DOHH2 (cell line): ENCODE results near the gene GCN1.

ENCODE experiments used
- H3F3A ChIP-seq: fragments of 200-600 bp; sonication (generic), shearing (Covaris generic); 2 replicates; pipeline ENCODE4 v1.6.0; 2016; ENCODE audit warnings: antibody characterized with exemption, mild to moderate bottlenecking; ENCODE audit not compliant: control insufficient read depth, insufficient read depth
- H3K27ac ChIP-seq: fragments of 200-600 bp; sonication (generic); 2 replicates; pipeline ENCODE4 v1.5.1; 2014; ENCODE audit warnings: low read depth, mild to moderate bottlenecking, low read length, moderate library complexity
- H3K27me3 ChIP-seq: fragments of 200-600 bp; sonication (generic); 2 replicates; pipeline ENCODE4 v1.6.1; 2014; ENCODE audit warnings: mild to moderate bottlenecking, low read length, mixed read lengths; ENCODE audit not compliant: control insufficient read depth
- H3K36me3 ChIP-seq: fragments of 200-600 bp; sonication (generic); 2 replicates; pipeline ENCODE4 v1.6.1; 2014; ENCODE audit warnings: mild to moderate bottlenecking, low read length, moderate library complexity, mixed read lengths; ENCODE audit not compliant: control insufficient read depth
- H3K4me1 ChIP-seq: fragments of 200-600 bp; sonication (generic); 2 replicates; pipeline ENCODE4 v1.6.1; 2014; ENCODE audit warnings: mild to moderate bottlenecking, low read length, mixed read lengths; ENCODE audit not compliant: control insufficient read depth
- H3K4me2 ChIP-seq: fragments of 200-600 bp; sonication (generic); 2 replicates; pipeline ENCODE4 v1.6.0; 2014; ENCODE audit warnings: mild to moderate bottlenecking, low read length, moderate library complexity
- H3K4me3 ChIP-seq: fragments of 200-600 bp; sonication (generic); 2 replicates; pipeline ENCODE4 v1.5.1; 2014; ENCODE audit warnings: mild to moderate bottlenecking, low read length, mixed read lengths
- H3K79me2 ChIP-seq: fragments of 200-600 bp; sonication (generic); 2 replicates; pipeline ENCODE4 v1.6.1; 2014; ENCODE audit warnings: mild to moderate bottlenecking, low read length, mixed read lengths; ENCODE audit not compliant: control insufficient read depth
- H3K9me2 ChIP-seq: fragments of 200-600 bp; sonication (generic); replicated peaks from 2 replicates; pipeline ENCODE4 v1.6.1; 2014; ENCODE audit warnings: mild to moderate bottlenecking, low read length, mixed read lengths; ENCODE audit not compliant: control insufficient read depth
- H3K9me3 ChIP-seq: fragments of 200-600 bp; sonication (generic); 2 replicates; pipeline ENCODE4 v1.6.1; 2014; ENCODE audit warnings: antibody characterized with exemption, low read length, mixed read lengths; ENCODE audit not compliant: control insufficient read depth, insufficient read depth
- H4K20me1 ChIP-seq: fragments of 200-600 bp; sonication (generic); 2 replicates; pipeline ENCODE4 v1.6.0; 2014; ENCODE audit warnings: low read depth, mild to moderate bottlenecking, antibody characterized with exemption, low read length, moderate library complexity; ENCODE audit not compliant: control insufficient read depth, insufficient read depth
- EZH2phosphoT487 ChIP-seq: fragments of 200-600 bp; sonication (generic); IDR thresholded peaks from 2 replicates; pipeline ENCODE4 v1.6.1; 2017; ENCODE audit warnings: borderline replicate concordance, mild to moderate bottlenecking, antibody characterized with exemption, low read length, moderate library complexity, mixed read lengths
- TF ChIP-seq, protein P1 (sequence below): fragments of 200-600 bp; sonication (generic); IDR thresholded peaks from one replicate; pipeline ENCODE4 v1.5.1; 2014; ENCODE audit warnings: antibody characterized with exemption, mild to moderate bottlenecking, low read depth, low read length; ENCODE audit not compliant: poor library complexity, severe bottlenecking

Gene GCN1

DNA sequence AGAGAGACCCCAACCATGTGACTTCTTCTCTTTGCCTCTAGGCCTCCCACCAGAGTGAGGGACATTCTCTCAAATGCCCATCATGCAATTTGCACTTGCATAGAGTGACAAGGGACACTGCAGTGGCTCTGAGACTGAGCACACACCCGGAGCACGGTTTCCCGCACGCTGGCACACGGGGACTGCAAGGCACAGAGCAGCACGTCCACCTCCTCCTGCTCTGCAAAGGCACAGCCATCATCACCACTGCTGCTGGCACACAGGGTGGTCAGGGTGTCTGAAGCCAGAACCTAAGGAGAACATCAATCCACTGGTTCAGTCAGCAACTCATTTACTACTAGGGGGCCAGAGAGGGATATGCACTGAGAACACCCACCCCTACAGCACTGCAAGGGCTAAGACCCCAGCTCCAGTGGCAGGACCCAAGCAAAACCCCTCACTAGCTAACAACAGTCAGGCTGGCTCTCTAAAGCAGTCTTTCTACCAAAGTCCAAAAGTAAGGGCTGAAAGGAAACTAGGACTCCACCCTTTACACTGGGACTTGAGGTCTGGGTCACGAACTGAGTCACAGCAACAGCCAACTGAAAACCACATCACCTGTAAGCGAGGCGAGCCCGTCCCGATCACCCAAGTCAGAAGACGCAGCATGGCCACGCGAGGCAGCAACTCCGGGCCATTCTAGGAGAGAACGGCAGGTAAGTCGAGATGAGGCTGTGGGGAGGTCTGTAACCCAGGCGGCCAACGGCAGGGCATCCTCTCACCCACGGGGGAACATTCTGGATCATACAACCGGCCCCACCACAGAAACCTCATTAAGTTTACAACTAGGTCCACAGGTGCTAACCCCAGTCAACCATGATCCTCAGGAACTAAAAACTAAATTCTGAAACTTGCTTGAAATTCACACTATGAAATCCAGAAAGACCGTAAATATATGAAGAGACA, 37.9 kb downstream of the GCN1 start:
- TF ChIP-seq, protein P1, sequence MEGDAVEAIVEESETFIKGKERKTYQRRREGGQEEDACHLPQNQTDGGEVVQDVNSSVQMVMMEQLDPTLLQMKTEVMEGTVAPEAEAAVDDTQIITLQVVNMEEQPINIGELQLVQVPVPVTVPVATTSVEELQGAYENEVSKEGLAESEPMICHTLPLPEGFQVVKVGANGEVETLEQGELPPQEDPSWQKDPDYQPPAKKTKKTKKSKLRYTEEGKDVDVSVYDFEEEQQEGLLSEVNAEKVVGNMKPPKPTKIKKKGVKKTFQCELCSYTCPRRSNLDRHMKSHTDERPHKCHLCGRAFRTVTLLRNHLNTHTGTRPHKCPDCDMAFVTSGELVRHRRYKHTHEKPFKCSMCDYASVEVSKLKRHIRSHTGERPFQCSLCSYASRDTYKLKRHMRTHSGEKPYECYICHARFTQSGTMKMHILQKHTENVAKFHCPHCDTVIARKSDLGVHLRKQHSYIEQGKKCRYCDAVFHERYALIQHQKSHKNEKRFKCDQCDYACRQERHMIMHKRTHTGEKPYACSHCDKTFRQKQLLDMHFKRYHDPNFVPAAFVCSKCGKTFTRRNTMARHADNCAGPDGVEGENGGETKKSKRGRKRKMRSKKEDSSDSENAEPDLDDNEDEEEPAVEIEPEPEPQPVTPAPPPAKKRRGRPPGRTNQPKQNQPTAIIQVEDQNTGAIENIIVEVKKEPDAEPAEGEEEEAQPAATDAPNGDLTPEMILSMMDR, result no peak
- TF ChIP-seq EZH2phosphoT487, result no peak
- H3K4me3 ChIP-seq, result no peak overlapping the region
- no peaks in the 10 kb centered on the region for H3K9me3 ChIP-seq
- H4K20me1 ChIP-seq, result no peaks in the 10 kb centered on the region
- H3K27ac ChIP-seq, result no peak overlapping the region
- no peaks in the 10 kb centered on the region for H3K4me1 ChIP-seq
- no peaks in the 10 kb centered on the region for H3K27me3 ChIP-seq
- no peak overlapping the region for H3K4me2 ChIP-seq
- H3F3A ChIP-seq, result no peaks in the 10 kb centered on the region
- no peaks in the 10 kb centered on the region for H3K9me2 ChIP-seq
- peaks cover 92% of the 10 kb centered on the region for H3K36me3 ChIP-seq
- no peaks in the 10 kb centered on the region; the same call in 1 of the 2 replicates for H3K79me2 ChIP-seq

GRCh38 chr12:120155072-120155471, 39.4 kb downstream of the GCN1 start:
- no peaks in the 10 kb centered on the region for H4K20me1 ChIP-seq
- H3K4me3 ChIP-seq, result no peak overlapping the region
- H3K27ac ChIP-seq, result no peak overlapping the region
- no peaks in the 10 kb centered on the region for H3F3A ChIP-seq
- no peaks in the 10 kb centered on the region for H3K9me2 ChIP-seq
- H3K9me3 ChIP-seq, result no peaks in the 10 kb centered on the region
- peaks cover 87% of the 10 kb centered on the region for H3K36me3 ChIP-seq
- no peak for TF ChIP-seq EZH2phosphoT487
- TF ChIP-seq, protein P1, result no peak
- H3K4me1 ChIP-seq, result no peaks in the 10 kb centered on the region
- no peaks in the 10 kb centered on the region for H3K27me3 ChIP-seq
- no peak overlapping the region for H3K4me2 ChIP-seq
- no peaks in the 10 kb centered on the region; the same call in 1 of the 2 replicates for H3K79me2 ChIP-seq

- Histone ChIP-seq H3K79me2 (no peaks in the 10 kb centered on the region; the same call in 1 of the 2 replicates), H3F3A (no peaks in the 10 kb centered on the region), H3K27ac (no peak overlapping the region), H3K9me2 (no peaks in the 10 kb centered on the region), H4K20me1 (no peaks in the 10 kb centered on the region), H3K27me3 (no peaks in the 10 kb centered on the region), H3K36me3 (peaks cover 87% of the 10 kb centered on the region), H3K4me1 (no peaks in the 10 kb centered on the region), H3K9me3 (no peaks in the 10 kb centered on the region), H3K4me2 (no peak overlapping the region), H3K4me3 (no peak overlapping the region)
- TF ChIP-seq, protein P1, result no peak
- no peak for TF ChIP-seq EZH2phosphoT487
Observed at GRCh38 chr12:120150919-120151525, 43.5 kb downstream of the GCN1 start.
